ENCODE results near the gene GGCX.

GGCX gene

GRCh38 chr2:85583667-85584353 lies 22.5 kb upstream of the GGCX start:
- Histone ChIP-seq H3K4me1 (ENCODE audit: control insufficient read depth, insufficient read depth, low read length) (no peaks in the 10 kb centered on the region), H3K36me3 (ENCODE audit: control insufficient read depth in 2 of 2, insufficient read depth in 1 of 2, low read length in 2 of 2) (peaks cover 0 to 20% of the 10 kb centered on the region in 2 experiments; a peak in 2 of 3 replicates), H3K4me3 (ENCODE audit: low read depth, low read length) (no peak overlapping the region), H3K27ac (ENCODE audit: extremely low read depth, low read depth, low read length) (no peak overlapping the region), H3K9me3 (ENCODE audit: control insufficient read depth, insufficient read depth, low read depth, low read length) (no peaks in the 10 kb centered on the region)
- POLR2A ChIA-PET, result interaction anchor here (0.5 to 0.7 kb wide), 3 partner anchors 15 to 176 kb away, joined by 3 to 4 read pairs (median 3); no protein-coding TSS in a partner anchor
- CTCF ChIA-PET, result no interaction called here
- TF ChIP-seq ZNF677 (tag by site-specific recombination; IDR thresholded peaks at IDR 0.05) (no peak), ZBTB7A (tag by site-specific recombination; IDR thresholded peaks at IDR 0.05; ENCODE audit: low read depth) (no peak), ZNF138 (tag by site-specific recombination; IDR thresholded peaks at IDR 0.05; ENCODE audit: borderline replicate concordance) (no peak), ZNF223 (tag by site-specific recombination; IDR thresholded peaks at IDR 0.05) (no peak), ZNF561 (tag by site-specific recombination; IDR thresholded peaks at IDR 0.05; ENCODE audit: borderline replicate concordance) (no peak), KLF9 (tag by site-specific recombination; IDR thresholded peaks at IDR 0.05; ENCODE audit: low read depth) (no peak), KLF1 (tag by site-specific recombination; IDR thresholded peaks at IDR 0.05) (no peak), HOXC10 (CRISPR knock-in tag; IDR thresholded peaks at IDR 0.05) (no peak), ZNF350 (tag by site-specific recombination; IDR thresholded peaks at IDR 0.05) (no peak), ZSCAN23 (tag by site-specific recombination; IDR thresholded peaks at IDR 0.05) (no peak), SP3 (tag by site-specific recombination; IDR thresholded peaks at IDR 0.05) (no peak), ZNF777 (tag by site-specific recombination; IDR thresholded peaks at IDR 0.05; ENCODE audit: borderline replicate concordance) (no peak)
- TF ChIP-seq, protein P1, sequence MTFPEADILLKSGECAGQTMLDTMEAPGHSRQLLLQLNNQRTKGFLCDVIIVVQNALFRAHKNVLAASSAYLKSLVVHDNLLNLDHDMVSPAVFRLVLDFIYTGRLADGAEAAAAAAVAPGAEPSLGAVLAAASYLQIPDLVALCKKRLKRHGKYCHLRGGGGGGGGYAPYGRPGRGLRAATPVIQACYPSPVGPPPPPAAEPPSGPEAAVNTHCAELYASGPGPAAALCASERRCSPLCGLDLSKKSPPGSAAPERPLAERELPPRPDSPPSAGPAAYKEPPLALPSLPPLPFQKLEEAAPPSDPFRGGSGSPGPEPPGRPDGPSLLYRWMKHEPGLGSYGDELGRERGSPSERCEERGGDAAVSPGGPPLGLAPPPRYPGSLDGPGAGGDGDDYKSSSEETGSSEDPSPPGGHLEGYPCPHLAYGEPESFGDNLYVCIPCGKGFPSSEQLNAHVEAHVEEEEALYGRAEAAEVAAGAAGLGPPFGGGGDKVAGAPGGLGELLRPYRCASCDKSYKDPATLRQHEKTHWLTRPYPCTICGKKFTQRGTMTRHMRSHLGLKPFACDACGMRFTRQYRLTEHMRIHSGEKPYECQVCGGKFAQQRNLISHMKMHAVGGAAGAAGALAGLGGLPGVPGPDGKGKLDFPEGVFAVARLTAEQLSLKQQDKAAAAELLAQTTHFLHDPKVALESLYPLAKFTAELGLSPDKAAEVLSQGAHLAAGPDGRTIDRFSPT (tag by site-specific recombination; IDR thresholded peaks at IDR 0.05), result no peak
- TF ChIP-seq, protein P2, sequence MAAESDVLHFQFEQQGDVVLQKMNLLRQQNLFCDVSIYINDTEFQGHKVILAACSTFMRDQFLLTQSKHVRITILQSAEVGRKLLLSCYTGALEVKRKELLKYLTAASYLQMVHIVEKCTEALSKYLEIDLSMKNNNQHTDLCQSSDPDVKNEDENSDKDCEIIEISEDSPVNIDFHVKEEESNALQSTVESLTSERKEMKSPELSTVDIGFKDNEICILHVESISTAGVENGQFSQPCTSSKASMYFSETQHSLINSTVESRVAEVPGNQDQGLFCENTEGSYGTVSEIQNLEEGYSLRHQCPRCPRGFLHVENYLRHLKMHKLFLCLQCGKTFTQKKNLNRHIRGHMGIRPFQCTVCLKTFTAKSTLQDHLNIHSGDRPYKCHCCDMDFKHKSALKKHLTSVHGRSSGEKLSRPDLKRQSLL (tag by site-specific recombination; IDR thresholded peaks at IDR 0.05), result no peak

- TF ChIP-seq, protein P3, sequence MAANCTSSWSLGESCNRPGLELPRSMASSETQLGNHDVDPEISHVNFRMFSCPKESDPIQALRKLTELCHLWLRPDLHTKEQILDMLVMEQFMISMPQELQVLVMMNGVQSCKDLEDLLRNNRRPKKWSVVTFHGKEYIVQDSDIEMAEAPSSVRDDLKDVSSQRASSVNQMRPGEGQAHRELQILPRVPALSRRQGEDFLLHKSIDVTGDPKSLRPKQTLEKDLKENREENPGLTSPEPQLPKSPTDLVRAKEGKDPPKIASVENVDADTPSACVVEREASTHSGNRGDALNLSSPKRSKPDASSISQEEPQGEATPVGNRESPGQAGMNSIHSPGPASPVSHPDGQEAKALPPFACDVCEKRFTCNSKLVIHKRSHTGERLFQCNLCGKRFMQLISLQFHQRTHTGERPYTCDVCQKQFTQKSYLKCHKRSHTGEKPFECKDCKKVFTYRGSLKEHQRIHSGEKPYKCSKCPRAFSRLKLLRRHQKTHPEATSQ (tag by site-specific recombination; IDR thresholded peaks at IDR 0.05), result no peak
- no peak for TF ChIP-seq ZSCAN23 (tag by site-specific recombination; IDR thresholded peaks at IDR 0.05)
- TF ChIP-seq SCRT2 (tag by site-specific recombination; IDR thresholded peaks at IDR 0.05), result peak; percentile 48
- TF ChIP-seq ZNF354C (tag by site-specific recombination; IDR thresholded peaks at IDR 0.05; ENCODE audit: borderline replicate concordance, low read depth), result no peak
- no peak for TF ChIP-seq ZNF514 (tag by site-specific recombination; IDR thresholded peaks at IDR 0.05)
- no peak for TF ChIP-seq YY1 (tag by site-specific recombination; IDR thresholded peaks at IDR 0.05)
- no peak for TF ChIP-seq ZNF184 (tag by site-specific recombination; IDR thresholded peaks at IDR 0.05)
- TF ChIP-seq ZBTB1 (tag by site-specific recombination; IDR thresholded peaks at IDR 0.05), result no peak
- ChIA-PET CTCF (no interaction called here), POLR2A (interaction anchor here (0.6 kb wide), 1 partner anchor 24 kb away, joined by 4 read pairs; no protein-coding TSS in a partner anchor)
- Histone ChIP-seq H3K27ac (ENCODE audit: extremely low read depth, low read depth, low read length) (no peak overlapping the region), H3K4me3 (ENCODE audit: low read depth, low read length) (no peak overlapping the region), H3K4me1 (ENCODE audit: control insufficient read depth, insufficient read depth, low read length) (0 out of 2 replicates have a peak, but pooled peaks cover 5% of the 10 kb centered on the region), H3K9me3 (ENCODE audit: control insufficient read depth, insufficient read depth, low read depth, low read length) (no peaks in the 10 kb centered on the region), H3K36me3 (ENCODE audit: control insufficient read depth in 2 of 2, insufficient read depth in 1 of 2, low read length in 2 of 2) (peaks cover 0 to 20% of the 10 kb centered on the region in 2 experiments; a peak in 2 of 3 replicates)
Observed at GRCh38 chr2:85582492-85582891, 21.2 kb upstream of the GGCX start.

All from HEK293 (cell line).